ENCODE measurements around the gene CPA5. TPM values are rescaled to one million over a fixed set of nuclear protein-coding genes. Genes with fewer than 3 reads are reported as not detected.

The CPA5 gene
- total RNA-seq, 6 experiments from 2014 or later, result not detected

DNA sequence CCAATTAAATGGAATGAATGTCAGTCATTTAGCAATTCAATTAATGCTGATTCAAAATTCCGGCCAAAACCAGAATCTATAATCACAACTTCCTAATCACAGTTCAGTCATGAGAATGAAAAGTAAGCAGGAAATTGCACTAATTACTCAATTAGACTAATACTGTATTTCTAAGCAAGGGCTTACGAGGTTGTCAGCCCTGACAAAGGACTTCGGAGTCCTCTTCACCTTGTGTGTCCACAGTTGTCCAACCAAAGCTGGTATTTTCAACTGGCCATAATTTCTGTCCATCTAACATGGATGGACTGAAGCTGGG lies 53.1 kb downstream of the CPA5 start:
- DNase-seq, result no peak
- H3K27me3 Mint-ChIP-seq (ENCODE audit: insufficient read depth), result no peaks in the 10 kb centered on the region
- H3K27ac Mint-ChIP-seq, result no peak overlapping the region; the same call in 1 of the 2 replicates
- peaks cover 21% of the 10 kb centered on the region for H3K4me1 Mint-ChIP-seq (ENCODE audit: low read depth)
- no peaks in the 10 kb centered on the region for H3K9me3 Mint-ChIP-seq
- H3K4me3 Mint-ChIP-seq, result no peak overlapping the region
- peaks cover 19% of the 10 kb centered on the region for H3K36me3 Mint-ChIP-seq (ENCODE audit: low read depth)
- TF ChIP-seq, protein P1, sequence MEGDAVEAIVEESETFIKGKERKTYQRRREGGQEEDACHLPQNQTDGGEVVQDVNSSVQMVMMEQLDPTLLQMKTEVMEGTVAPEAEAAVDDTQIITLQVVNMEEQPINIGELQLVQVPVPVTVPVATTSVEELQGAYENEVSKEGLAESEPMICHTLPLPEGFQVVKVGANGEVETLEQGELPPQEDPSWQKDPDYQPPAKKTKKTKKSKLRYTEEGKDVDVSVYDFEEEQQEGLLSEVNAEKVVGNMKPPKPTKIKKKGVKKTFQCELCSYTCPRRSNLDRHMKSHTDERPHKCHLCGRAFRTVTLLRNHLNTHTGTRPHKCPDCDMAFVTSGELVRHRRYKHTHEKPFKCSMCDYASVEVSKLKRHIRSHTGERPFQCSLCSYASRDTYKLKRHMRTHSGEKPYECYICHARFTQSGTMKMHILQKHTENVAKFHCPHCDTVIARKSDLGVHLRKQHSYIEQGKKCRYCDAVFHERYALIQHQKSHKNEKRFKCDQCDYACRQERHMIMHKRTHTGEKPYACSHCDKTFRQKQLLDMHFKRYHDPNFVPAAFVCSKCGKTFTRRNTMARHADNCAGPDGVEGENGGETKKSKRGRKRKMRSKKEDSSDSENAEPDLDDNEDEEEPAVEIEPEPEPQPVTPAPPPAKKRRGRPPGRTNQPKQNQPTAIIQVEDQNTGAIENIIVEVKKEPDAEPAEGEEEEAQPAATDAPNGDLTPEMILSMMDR (IDR thresholded peaks at IDR 0.05), result no peak

DNA sequence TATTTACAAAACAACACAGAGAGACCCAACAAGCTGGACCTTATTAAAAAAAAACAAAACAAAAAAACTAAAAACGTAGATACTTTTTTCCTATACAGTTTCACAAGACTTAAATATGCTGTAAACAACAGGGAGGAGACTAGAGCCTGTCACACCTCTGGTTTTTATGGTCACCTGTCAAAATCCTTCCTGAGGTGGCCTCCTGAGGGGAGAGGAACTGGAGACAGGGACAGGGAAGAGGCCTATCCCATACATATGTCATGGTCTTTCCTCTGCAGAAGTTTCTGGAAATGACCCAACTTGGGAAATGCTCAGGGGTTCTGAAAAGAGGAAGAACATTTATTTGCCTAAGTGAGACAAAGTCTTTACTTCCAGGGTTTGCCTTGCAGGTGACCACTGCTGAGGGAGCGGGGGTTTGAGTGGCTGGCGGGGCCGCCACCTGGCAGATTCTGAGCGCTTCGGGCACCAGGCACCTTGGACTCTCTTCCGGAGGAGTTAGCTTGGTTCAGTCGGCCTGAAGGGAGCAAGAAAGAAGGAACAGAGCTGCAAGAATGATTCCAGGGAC lies 54.0 kb downstream of the CPA5 start:
- TF ChIP-seq, protein P1 (IDR thresholded peaks at IDR 0.05), result no peak
- no peaks in the 10 kb centered on the region for H3K27me3 Mint-ChIP-seq (ENCODE audit: insufficient read depth)
- no peaks in the 10 kb centered on the region for H3K9me3 Mint-ChIP-seq
- H3K4me1 Mint-ChIP-seq (ENCODE audit: low read depth), result peaks cover 14% of the 10 kb centered on the region
- H3K36me3 Mint-ChIP-seq (ENCODE audit: low read depth), result peaks cover 22% of the 10 kb centered on the region
- no peak overlapping the region for H3K27ac Mint-ChIP-seq
- no peak for DNase-seq
- H3K4me3 Mint-ChIP-seq, result no peak overlapping the region

DNA sequence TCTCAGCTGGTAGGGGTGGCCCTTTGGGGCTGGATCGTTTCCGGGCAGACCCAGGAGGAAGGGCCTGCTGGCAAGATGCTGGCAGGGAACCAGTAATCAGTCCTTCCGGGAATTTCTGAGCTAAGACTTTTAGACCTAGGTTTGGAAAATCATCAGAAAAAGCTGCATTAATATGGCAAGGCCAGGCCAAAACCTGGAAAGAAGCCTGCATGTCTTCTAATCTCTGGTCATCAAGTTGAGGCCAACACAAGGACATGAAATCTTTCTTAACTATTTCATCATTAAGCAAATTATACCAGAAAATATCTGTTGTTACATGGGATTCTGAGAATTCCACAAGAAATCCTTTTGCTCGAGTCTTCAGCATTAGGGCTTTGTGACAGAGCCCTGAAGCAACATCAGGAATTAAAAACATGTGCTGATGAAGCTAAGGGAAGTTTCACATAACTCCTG lies 55.5 kb downstream of the CPA5 start:
- peak; percentile 50 for DNase-seq
- Mint-ChIP-seq H3K36me3 (ENCODE audit: low read depth) (peaks cover 22% of the 10 kb centered on the region), H3K27me3 (ENCODE audit: insufficient read depth) (no peaks in the 10 kb centered on the region), H3K4me1 (ENCODE audit: low read depth) (peaks cover 14% of the 10 kb centered on the region), H3K9me3 (no peaks in the 10 kb centered on the region), H3K4me3 (peak overlapping the region; percentile 1; the same call in 1 of the 2 replicates), H3K27ac (peak overlapping the region; percentile 81)
- TF ChIP-seq, protein P1 (IDR thresholded peaks at IDR 0.05), result no peak

DNA sequence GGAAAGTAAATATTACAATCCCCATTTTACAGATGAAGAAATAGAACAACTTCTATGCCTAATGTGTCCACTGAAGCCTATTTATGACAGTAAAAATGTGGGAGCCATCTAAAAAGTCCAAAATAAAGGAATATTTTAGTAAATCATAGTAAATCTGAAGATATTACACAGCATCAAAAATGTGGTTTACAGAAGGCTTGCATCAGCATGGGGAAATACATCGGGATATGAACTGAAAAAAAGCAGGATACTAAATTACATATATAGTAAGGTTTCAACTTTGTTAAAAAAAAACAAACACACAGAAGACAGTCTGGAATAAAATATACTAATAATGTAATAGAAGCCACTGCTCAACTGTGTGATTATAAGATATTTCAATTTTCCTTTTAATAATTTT lies 56.5 kb downstream of the CPA5 start:
- Mint-ChIP-seq H3K27me3 (ENCODE audit: insufficient read depth) (no peaks in the 10 kb centered on the region), H3K9me3 (no peaks in the 10 kb centered on the region), H3K36me3 (ENCODE audit: low read depth) (peaks cover 22% of the 10 kb centered on the region), H3K27ac (no peak overlapping the region), H3K4me1 (ENCODE audit: low read depth) (peaks cover 14% of the 10 kb centered on the region), H3K4me3 (no peak overlapping the region)
- TF ChIP-seq, protein P1 (IDR thresholded peaks at IDR 0.05), result no peak
- DNase-seq, result no peak

DNA sequence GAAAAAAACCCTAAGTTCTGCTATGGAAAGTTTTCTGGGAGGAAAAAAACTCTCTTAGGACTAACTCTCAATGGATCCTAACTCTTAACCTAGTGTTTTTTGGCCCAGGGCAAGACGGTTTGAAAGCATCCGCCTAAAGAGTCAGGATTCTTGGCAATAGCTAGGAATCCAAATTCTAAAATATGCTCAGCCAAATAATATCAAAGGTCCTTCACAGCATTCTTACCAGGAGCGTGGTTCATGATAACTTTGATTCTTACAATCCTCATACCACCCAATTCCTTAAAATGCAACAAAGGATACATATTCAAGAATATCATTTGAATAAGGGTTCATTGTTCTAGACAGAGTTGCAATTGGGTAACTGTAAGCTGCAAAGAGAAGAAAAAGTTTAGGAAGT lies 57.0 kb downstream of the CPA5 start:
- no peak overlapping the region for H3K4me3 Mint-ChIP-seq
- peaks cover 22% of the 10 kb centered on the region for H3K36me3 Mint-ChIP-seq (ENCODE audit: low read depth)
- no peaks in the 10 kb centered on the region for H3K9me3 Mint-ChIP-seq
- H3K4me1 Mint-ChIP-seq (ENCODE audit: low read depth), result peaks cover 14% of the 10 kb centered on the region
- H3K27ac Mint-ChIP-seq, result no peak overlapping the region
- TF ChIP-seq, protein P1 (IDR thresholded peaks at IDR 0.05), result no peak
- no peak for DNase-seq
- H3K27me3 Mint-ChIP-seq (ENCODE audit: insufficient read depth), result no peaks in the 10 kb centered on the region

DNA sequence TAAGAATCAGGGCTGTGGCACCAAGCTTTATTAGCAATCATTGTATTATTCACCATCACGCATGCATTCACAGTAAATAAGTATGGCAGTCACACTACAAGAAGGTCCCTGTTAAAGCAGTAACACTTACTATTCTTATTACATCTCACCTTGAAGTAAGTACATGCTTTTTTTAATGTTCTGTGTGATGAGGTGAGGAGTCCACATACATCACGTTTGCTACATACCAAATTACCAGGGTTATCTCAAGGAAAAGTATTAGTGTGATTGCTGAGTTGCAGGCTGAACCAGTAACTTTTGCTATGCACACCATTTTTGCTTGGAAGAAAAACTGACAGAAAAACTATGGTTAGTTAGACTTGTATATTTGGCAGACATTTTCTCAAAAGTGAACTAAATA lies 60.4 kb downstream of the CPA5 start:
- no peaks in the 10 kb centered on the region for H3K27me3 Mint-ChIP-seq (ENCODE audit: insufficient read depth)
- no peak for DNase-seq
- no peaks in the 10 kb centered on the region for H3K9me3 Mint-ChIP-seq
- H3K27ac Mint-ChIP-seq, result no peak overlapping the region
- TF ChIP-seq, protein P1 (IDR thresholded peaks at IDR 0.05), result no peak
- peaks cover 16% of the 10 kb centered on the region for H3K36me3 Mint-ChIP-seq (ENCODE audit: low read depth)
- H3K4me1 Mint-ChIP-seq (ENCODE audit: low read depth), result peaks cover 18% of the 10 kb centered on the region
- no peak overlapping the region for H3K4me3 Mint-ChIP-seq

Data from HFFc6 (cell line).